Measurements from ENCODE around the gene F2.
A peak's percentile ranks its signal among the peaks of the same experiment; 100 is the strongest.
"Not testable (repeated sequence)": the region's sequence is repeated elsewhere in the genome, so short reads cannot be mapped to it uniquely, and the experiment has no call there.

F2 gene

DNA sequence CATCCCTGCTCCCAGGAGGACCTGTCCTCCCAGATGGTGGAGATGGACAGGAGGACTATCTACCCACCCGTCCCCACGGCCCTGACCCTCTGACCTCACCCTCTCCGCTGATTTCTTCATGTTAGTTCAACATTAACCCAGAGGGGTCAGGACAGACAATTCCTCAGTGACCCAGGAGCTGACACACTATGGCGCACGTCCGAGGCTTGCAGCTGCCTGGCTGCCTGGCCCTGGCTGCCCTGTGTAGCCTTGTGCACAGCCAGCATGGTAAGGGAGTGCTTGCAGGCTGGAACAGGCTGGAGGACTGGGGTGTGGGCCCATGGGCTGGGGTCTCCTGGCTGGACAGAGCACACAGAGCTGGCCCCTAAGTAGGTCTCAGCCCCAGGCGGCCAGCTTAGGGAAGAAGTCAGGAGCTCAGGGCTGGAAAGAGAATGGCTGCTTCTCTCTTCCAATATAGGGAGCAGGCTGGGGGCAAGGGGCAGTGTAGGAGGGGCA lies at the start of gene F2:
F2 (plus strand) TSS at position 166 of the 495 bp plus-strand sequence; CDS start at position 189, 23 bp downstream.
- Histone ChIP-seq H3K9ac (peak within 1 kb of the TSS in 4 of 11 experiments; percentile 6 to 23 (median 14); a peak in 3 of 22 replicates), H3K27me3 (no peaks in the 10 kb centered on the region), H3K36me3 (no peaks in the 10 kb centered on the region), H3K4me1 (peaks cover 5 to 19% (median 13%) of the 10 kb centered on the region in 10 experiments; a peak in 18 of 20 replicates), H3K4me2 (peak within 1 kb of the TSS in 6 of 11 experiments; percentile 12 to 52 (median 31); a peak in 8 of 22 replicates), H3K4me3 (no peak within 1 kb of the TSS), H3K27ac (peak within 1 kb of the TSS in 5 of 11 experiments; percentile 5 to 60 (median 40); a peak in 5 of 22 replicates), H4K20me1 (no peaks in the 10 kb centered on the region), H3K9me3 (replicated peaks in 1 of 11) (no peaks in the 10 kb centered on the region)
- no peak for TF ChIP-seq Cebpa-rat (IDR thresholded peaks at IDR 0.05)

DNA sequence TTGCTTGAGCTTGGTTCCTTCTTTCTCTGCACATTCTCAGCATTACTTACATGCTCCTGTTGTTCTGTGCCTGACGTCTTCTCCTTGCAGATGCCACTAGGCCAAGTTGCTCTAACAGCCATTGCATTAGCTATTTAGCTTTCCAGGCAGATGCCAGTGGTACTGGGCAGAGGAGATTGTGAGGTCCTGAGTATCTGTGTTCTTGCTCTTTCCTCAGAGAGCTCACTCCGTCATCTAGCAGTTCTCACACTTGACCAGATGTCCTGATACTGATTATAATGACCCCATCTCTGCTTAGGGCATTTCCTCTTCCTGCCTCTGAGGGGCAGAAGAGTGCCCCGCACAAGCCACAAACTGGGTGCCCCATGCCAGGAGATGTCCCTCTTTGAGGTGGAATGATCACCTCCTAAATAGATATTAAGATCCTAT lies 49.3 kb upstream of the F2 start:
- peak overlapping the region in 9 of 11 experiments; percentile 85 to 98 (median 94); a peak in 19 of 22 replicates for H3K9ac ChIP-seq
- peak overlapping the region; percentile 81 to 98 (median 88) for H3K4me2 ChIP-seq

DNA sequence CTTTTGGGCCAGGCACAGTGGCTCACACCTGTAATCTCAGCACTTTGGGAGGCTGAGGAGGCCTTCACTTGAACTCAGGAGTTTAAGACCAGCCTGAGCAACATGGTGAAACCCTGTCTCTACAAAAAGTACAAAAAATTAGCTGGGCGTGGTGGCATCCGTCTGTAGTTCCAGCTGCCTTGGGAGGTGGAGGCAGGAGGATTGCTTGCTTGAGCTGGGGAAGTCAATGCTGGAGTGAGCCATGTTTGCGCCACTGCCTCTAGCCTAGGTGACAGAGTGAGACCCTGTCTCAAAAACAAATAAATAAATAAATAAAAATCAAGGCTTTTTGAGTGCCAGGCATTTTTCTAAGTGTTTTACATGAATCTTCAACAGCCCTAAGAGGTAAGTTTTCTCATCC lies 48.5 kb upstream of the F2 start:
- peak overlapping the region; percentile 81 to 98 (median 88) for H3K4me2 ChIP-seq
- peak overlapping the region in 6 of 10 experiments; percentile 39 to 77 (median 58); a peak in 13 of 20 replicates for H3K4me3 ChIP-seq
- H3K9ac ChIP-seq = peak overlapping the region; percentile 77 to 98 (median 93)
- H3K4me1 ChIP-seq = peaks cover 73 to 96% (median 94%) of the 10 kb centered on the region in 10 experiments
- not testable (repeated sequence) for H4K20me1 ChIP-seq; H3K9me3 ChIP-seq (replicated peaks in 1 of 11); H3K27me3 ChIP-seq
- peak overlapping the region; percentile 92 to 100 (median 99) for H3K27ac ChIP-seq
- H3K36me3 ChIP-seq = peaks cover 49 to 67% (median 57%) of the 10 kb centered on the region in 11 experiments

More for the DNA sequence above, 49.3 kb upstream of the F2 start:
- Histone ChIP-seq H3K4me3 (peak overlapping the region in 6 of 10 experiments; percentile 39 to 77 (median 58); a peak in 11 of 20 replicates), H3K27ac (peak overlapping the region; percentile 92 to 100 (median 99); a peak in 21 of 22 replicates), H4K20me1 (no peaks in the 10 kb centered on the region), H3K9me3 (replicated peaks in 1 of 11) (no peaks in the 10 kb centered on the region), H3K36me3 (peaks cover 57 to 75% (median 65%) of the 10 kb centered on the region in 11 experiments), H3K27me3 (no peaks in the 10 kb centered on the region; a peak in 1 of 22 replicates), H3K4me1 (peaks cover 65 to 96% (median 90%) of the 10 kb centered on the region in 10 experiments)
- TF ChIP-seq Cebpa-rat (IDR thresholded peaks at IDR 0.05) = no peak

DNA sequence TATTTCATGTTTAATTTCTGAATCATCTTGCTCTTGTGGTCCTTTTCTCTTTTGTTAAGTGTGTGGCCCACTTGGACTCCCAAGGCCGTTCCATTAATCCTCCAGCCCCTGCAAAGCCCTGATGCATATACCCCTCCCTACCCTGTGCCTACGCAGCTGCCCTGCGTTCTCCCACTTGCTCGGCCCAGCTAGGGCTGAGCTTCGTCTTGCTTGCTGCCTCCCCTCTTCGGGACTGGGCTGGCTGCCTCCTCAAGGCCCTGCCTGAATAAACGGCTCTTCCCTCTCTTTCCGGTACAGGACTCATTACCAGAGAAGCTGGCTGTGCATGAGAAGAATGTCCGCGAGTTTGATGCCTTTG lies 47.1 kb upstream of the F2 start:
- Histone ChIP-seq H3K4me3 (peak overlapping the region; percentile 11 to 77 (median 64); a peak in 19 of 20 replicates), H3K36me3 (peaks cover 36 to 65% (median 46%) of the 10 kb centered on the region in 11 experiments), H3K27me3 (no peaks in the 10 kb centered on the region; a peak in 1 of 22 replicates), H3K27ac (peak overlapping the region; percentile 92 to 100 (median 99)), H3K9me3 (replicated peaks in 1 of 11) (no peaks in the 10 kb centered on the region), H3K4me1 (peaks cover 84 to 97% (median 95%) of the 10 kb centered on the region in 10 experiments), H3K4me2 (peak overlapping the region; percentile 80 to 98 (median 91)), H4K20me1 (no peaks in the 10 kb centered on the region), H3K9ac (peak overlapping the region; percentile 83 to 98 (median 93))
- no peak for TF ChIP-seq Cebpa-rat (IDR thresholded peaks at IDR 0.05)

DNA sequence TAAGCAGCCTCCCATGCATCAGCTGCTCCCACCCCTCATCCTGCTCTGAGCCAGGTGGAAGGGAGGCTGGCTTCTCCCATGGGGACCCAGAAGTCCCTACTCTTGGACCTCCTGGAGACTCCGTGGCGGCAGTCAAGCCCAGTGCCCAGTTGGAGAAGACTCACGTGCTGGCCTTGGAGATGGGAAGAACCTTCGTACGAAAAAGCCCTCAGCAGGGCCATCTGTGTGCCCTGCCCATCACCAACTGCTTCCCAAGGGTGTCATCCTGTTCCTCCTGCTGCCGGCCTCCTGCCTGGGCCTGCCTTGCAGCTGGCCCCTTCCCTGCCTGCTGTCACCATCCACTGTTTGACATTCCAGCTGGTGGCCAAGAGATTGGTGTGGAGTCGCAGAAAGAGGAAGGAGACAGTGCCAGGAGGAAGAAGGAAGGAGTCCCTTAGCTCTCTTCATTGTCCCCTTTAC lies 46.6 kb upstream of the F2 start:
- H3K27ac ChIP-seq = peak overlapping the region; percentile 92 to 100 (median 99)
- peak overlapping the region; percentile 83 to 98 (median 93) for H3K9ac ChIP-seq
- peak overlapping the region; percentile 80 to 98 (median 91) for H3K4me2 ChIP-seq
- H4K20me1 ChIP-seq = no peaks in the 10 kb centered on the region
- H3K27me3 ChIP-seq = no peaks in the 10 kb centered on the region; a peak in 1 of 22 replicates
- peaks cover 32 to 63% (median 42%) of the 10 kb centered on the region in 11 experiments for H3K36me3 ChIP-seq
- peaks cover 84 to 97% (median 95%) of the 10 kb centered on the region in 10 experiments for H3K4me1 ChIP-seq
- no peak for TF ChIP-seq Cebpa-rat (IDR thresholded peaks at IDR 0.05)
- H3K4me3 ChIP-seq = peak overlapping the region; percentile 11 to 77 (median 64); a peak in 18 of 20 replicates
- no peaks in the 10 kb centered on the region for H3K9me3 ChIP-seq (replicated peaks in 1 of 11)

DNA sequence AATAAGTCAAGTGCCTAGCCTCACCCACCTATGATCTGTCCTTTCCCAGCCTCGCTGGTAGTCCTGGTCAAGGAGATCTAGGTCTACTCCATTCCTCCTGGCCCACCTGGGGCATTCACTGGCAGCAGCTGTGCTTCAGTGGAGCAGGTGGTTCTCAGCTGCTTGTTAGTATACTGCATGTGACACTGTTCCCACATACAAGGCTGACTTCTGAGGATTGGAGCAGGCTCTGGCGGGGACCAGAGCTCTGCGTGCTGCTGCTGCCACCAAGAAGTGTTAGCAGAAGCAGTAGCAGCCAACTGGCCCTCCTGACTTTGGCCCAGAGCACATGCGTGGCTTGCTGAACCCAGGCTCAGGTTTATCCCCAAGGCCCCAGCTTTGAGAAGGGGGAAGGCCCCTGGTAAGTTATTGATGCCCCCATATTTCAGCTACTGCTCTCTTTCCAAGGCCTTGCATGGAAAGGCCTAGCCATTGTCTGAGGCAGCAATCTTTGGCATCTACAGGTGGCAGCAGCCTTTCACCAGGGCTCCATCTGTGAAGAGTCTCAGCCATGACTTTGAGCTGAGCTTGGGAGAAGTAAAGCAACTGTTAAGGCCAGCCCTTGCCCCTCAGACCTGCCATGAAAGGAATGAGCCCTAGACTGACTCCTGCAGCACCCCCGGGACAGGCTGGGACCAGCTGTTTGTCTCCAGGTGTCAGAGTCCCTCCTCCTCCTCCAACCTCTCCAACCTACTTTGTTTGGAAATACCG lies 45.1 kb upstream of the F2 start:
- no peak for TF ChIP-seq Cebpa-rat (IDR thresholded peaks at IDR 0.05)
- no peaks in the 10 kb centered on the region; a peak in 1 of 22 replicates for H3K27me3 ChIP-seq
- peak overlapping the region; percentile 69 to 98 (median 93) for H3K9ac ChIP-seq
- no peaks in the 10 kb centered on the region for H3K9me3 ChIP-seq (replicated peaks in 1 of 11)
- no peaks in the 10 kb centered on the region for H4K20me1 ChIP-seq
- peaks cover 29 to 63% (median 36%) of the 10 kb centered on the region in 11 experiments for H3K36me3 ChIP-seq
- H3K4me1 ChIP-seq = peaks cover 93 to 97% (median 95%) of the 10 kb centered on the region in 10 experiments
- H3K27ac ChIP-seq = peak overlapping the region; percentile 92 to 100 (median 99)
- H3K4me2 ChIP-seq = peak overlapping the region; percentile 80 to 98 (median 91)
- peak overlapping the region in 7 of 10 experiments; percentile 2 to 77 (median 62); a peak in 8 of 20 replicates for H3K4me3 ChIP-seq

DNA sequence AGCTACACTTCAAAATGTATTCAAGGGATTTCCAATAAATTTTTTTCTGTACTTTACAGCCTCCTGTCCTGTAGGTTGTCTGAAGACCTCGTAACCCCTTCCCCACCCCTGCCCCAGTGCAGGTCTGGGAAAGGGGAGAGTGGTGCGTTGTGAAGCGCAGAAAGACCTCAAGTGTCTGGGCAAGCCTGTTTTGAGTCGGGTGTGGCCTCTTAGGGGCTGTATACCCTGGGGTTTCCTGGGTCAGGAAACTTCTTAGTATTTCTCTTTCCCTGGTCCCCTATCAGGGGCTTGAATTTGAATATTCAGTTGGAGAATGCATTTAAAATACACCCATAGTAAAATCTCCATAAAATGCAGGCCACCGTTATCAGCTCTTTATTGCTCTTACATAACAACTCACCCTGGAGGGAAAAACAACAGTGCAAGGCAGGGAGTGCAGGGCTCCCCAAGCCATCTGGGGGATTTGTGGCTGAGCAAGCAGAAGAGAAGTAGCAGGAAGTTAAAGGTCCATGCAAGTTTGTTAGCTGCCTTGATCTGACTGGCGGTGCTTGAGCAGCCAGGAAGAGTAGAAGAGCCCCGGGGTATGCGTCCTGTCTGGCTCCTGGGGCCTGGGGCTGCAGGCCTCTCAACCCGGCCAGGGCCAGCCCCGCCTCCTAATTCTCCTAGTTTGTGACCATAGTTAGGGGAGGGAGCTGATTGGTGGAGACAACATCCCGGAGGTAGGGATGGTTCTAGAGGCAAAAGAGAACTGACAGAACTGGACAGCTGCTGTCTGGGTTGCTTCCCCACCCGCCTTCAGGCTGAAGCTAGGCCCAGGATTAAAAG lies 44.3 kb upstream of the F2 start:
- peak in 2 of 11 experiments; percentile 47 to 64; a peak in 2 of 22 replicates for TF ChIP-seq Cebpa-rat (IDR thresholded peaks at IDR 0.05)
- no peaks in the 10 kb centered on the region for H4K20me1 ChIP-seq
- no peaks in the 10 kb centered on the region for H3K9me3 ChIP-seq (replicated peaks in 1 of 11)
- peak overlapping the region in 7 of 10 experiments; percentile 2 to 77 (median 62); a peak in 8 of 20 replicates for H3K4me3 ChIP-seq
- peak overlapping the region; percentile 92 to 100 (median 99) for H3K27ac ChIP-seq
- H3K9ac ChIP-seq = peak overlapping the region; percentile 69 to 98 (median 93)
- peaks cover 29 to 63% (median 36%) of the 10 kb centered on the region in 11 experiments for H3K36me3 ChIP-seq
- peaks cover 85 to 97% (median 92%) of the 10 kb centered on the region in 10 experiments for H3K4me1 ChIP-seq
- no peaks in the 10 kb centered on the region; a peak in 1 of 22 replicates for H3K27me3 ChIP-seq
- H3K4me2 ChIP-seq = peak overlapping the region; percentile 80 to 98 (median 91)

DNA sequence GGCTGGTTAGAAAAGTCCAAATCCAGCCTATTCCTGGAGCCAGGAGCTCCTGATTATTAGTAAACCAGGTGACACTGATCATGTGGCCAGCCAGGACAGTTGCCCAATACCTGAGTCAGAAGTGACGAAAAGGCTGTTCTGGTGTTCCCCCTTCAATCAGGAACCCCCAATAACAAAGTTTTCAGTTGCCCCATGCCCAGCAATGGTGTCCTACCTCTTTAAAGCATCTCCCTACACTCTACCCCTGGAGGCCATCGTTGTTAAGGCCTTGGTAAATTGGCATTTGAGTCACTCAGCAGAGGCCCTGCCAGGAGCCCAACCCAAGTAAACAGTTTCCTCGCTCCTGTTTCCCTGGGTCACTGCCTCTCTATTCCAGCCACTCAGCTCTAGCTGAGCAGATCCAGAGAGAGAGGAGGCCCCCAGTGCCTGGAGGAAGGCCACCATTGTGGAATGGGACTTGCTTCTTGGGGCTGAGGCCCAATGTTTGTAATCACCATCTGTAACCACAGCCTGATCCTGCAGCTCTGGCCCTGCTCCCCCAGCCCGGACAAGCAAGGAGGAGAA lies 43.6 kb upstream of the F2 start:
- Histone ChIP-seq H3K36me3 (peaks cover 33 to 63% (median 39%) of the 10 kb centered on the region in 11 experiments), H3K4me3 (peak overlapping the region in 6 of 10 experiments; percentile 1 to 77 (median 34); a peak in 10 of 20 replicates), H3K27me3 (no peaks in the 10 kb centered on the region; a peak in 1 of 22 replicates), H3K27ac (peak overlapping the region; percentile 92 to 100 (median 99)), H3K4me2 (peak overlapping the region; percentile 80 to 98 (median 91)), H3K9me3 (replicated peaks in 1 of 11) (no peaks in the 10 kb centered on the region), H4K20me1 (no peaks in the 10 kb centered on the region), H3K4me1 (peaks cover 78 to 91% (median 86%) of the 10 kb centered on the region in 10 experiments), H3K9ac (peak overlapping the region; percentile 69 to 98 (median 93))
- TF ChIP-seq Cebpa-rat (IDR thresholded peaks at IDR 0.05) = no peak

Data from BLaER1 treated with 17β-estradiol and CSF1 and Interleukin-3, amounts not matched to agents 10 nM and 100 nM (cell line).